ENCODE measurements around the gene MYO15A.

DNA sequence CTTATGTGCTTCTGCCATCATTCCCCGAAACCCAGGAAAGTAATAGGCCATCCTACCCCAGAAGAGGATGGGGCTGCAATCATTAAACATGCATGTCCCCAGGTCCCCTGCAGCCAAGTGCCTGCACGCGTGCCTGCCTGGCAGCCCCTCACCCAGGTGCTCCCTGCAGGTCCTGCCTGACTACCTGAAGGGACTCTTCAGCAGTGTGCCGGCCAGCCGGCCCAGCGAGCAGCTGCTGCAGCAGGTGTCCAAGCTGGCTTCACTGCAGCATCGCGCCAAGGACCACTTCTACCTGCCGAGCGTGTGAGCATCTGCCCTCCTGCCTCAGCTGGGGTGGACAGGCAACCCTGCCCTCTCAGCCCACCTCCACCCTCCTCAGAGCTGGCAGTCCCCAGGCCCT is 58.9 kb downstream of the MYO15A start:
- TF ChIP-seq, protein P1, sequence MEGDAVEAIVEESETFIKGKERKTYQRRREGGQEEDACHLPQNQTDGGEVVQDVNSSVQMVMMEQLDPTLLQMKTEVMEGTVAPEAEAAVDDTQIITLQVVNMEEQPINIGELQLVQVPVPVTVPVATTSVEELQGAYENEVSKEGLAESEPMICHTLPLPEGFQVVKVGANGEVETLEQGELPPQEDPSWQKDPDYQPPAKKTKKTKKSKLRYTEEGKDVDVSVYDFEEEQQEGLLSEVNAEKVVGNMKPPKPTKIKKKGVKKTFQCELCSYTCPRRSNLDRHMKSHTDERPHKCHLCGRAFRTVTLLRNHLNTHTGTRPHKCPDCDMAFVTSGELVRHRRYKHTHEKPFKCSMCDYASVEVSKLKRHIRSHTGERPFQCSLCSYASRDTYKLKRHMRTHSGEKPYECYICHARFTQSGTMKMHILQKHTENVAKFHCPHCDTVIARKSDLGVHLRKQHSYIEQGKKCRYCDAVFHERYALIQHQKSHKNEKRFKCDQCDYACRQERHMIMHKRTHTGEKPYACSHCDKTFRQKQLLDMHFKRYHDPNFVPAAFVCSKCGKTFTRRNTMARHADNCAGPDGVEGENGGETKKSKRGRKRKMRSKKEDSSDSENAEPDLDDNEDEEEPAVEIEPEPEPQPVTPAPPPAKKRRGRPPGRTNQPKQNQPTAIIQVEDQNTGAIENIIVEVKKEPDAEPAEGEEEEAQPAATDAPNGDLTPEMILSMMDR (conservative IDR thresholded peaks at IDR 0.05 in 1 of 2, IDR thresholded peaks at IDR 0.05 in 1 of 2; ENCODE audit: low read depth in 1 of 2, low read length in 2 of 2) = no peak
- no peak for TF ChIP-seq EZH2 (IDR thresholded peaks at IDR 0.05; ENCODE audit: low read length, missing control alignments)
